ENCODE results near the gene RXRB.

RXRB gene

GRCh38 chr6:33166363-33166762 is 34.1 kb downstream of the RXRB start:
- Histone ChIP-seq H3K79me2 (ENCODE audit: control insufficient read depth, insufficient read depth, low read length) (no peaks in the 10 kb centered on the region), H3K36me3 (ENCODE audit: control insufficient read depth, insufficient read depth, low read length) (no peaks in the 10 kb centered on the region), H3K79me1 (ENCODE audit: low read length) (no peaks in the 10 kb centered on the region), H3K9ac (ENCODE audit: low read length) (no peak overlapping the region), H2BK15ac (replicated peaks; ENCODE audit: low read depth) (no peak overlapping the region), H4K8ac (ENCODE audit: low read depth, low read length) (no peak overlapping the region), H2AK5ac (ENCODE audit: low read length) (no peak overlapping the region), H3K27ac (ENCODE audit: low read depth, low read length) (no peak overlapping the region), H3K18ac (ENCODE audit: low read length) (no peak overlapping the region), H2BK5ac (ENCODE audit: low read length) (no peak overlapping the region), H3K56ac (ENCODE audit: low read length) (no peak overlapping the region), H3K4me3 (ENCODE audit: low read length) (no peak overlapping the region), H2BK120ac (ENCODE audit: low read depth, low read length) (no peak overlapping the region), H3K4ac (ENCODE audit: low read depth, low read length) (no peak overlapping the region), H3K27me3 (ENCODE audit: insufficient read depth, low read length, poor library complexity) (no peaks in the 10 kb centered on the region), H3K23ac (ENCODE audit: low read length) (no peak overlapping the region), H3K4me1 (ENCODE audit: control insufficient read depth, low read depth, low read length) (no peaks in the 10 kb centered on the region), H3K4me2 (ENCODE audit: low read length) (no peak overlapping the region), H4K5ac (ENCODE audit: low read length) (no peak overlapping the region)
- DNase-seq, result no peak
- no CpG with 5 or more reads among the region's 6 CpGs for WGBS (ENCODE audit: extremely low coverage, insufficient coverage, low lambda C conversion rate)

- H3K23ac ChIP-seq (ENCODE audit: low read length), result no peak overlapping the region
- H3K4me3 ChIP-seq (ENCODE audit: low read length), result no peak overlapping the region
- no peaks in the 10 kb centered on the region for H3K27me3 ChIP-seq (ENCODE audit: insufficient read depth, low read length, poor library complexity)
- no peak overlapping the region for H3K18ac ChIP-seq (ENCODE audit: low read length)
- H3K56ac ChIP-seq (ENCODE audit: low read length), result no peak overlapping the region
- no peaks in the 10 kb centered on the region for H3K79me1 ChIP-seq (ENCODE audit: low read length)
- no peak overlapping the region for H4K5ac ChIP-seq (ENCODE audit: low read length)
- no peaks in the 10 kb centered on the region for H3K4me1 ChIP-seq (ENCODE audit: control insufficient read depth, low read depth, low read length)
- H3K36me3 ChIP-seq (ENCODE audit: control insufficient read depth, insufficient read depth, low read length), result no peaks in the 10 kb centered on the region
- no peak overlapping the region for H2BK15ac ChIP-seq (replicated peaks; ENCODE audit: low read depth)
- no peak overlapping the region for H3K4ac ChIP-seq (ENCODE audit: low read depth, low read length)
- no CpG with 5 or more reads among the region's 17 CpGs for WGBS (ENCODE audit: extremely low coverage, insufficient coverage, low lambda C conversion rate)
- no peak overlapping the region for H3K9ac ChIP-seq (ENCODE audit: low read length)
- no peak overlapping the region for H2AK5ac ChIP-seq (ENCODE audit: low read length)
- no peak for DNase-seq
- H4K8ac ChIP-seq (ENCODE audit: low read depth, low read length), result no peak overlapping the region
- no peaks in the 10 kb centered on the region for H3K79me2 ChIP-seq (ENCODE audit: control insufficient read depth, insufficient read depth, low read length)
- no peak overlapping the region for H2BK5ac ChIP-seq (ENCODE audit: low read length)
- no peak overlapping the region for H3K4me2 ChIP-seq (ENCODE audit: low read length)
- no peak overlapping the region for H2BK120ac ChIP-seq (ENCODE audit: low read depth, low read length)
- no peak overlapping the region for H3K27ac ChIP-seq (ENCODE audit: low read depth, low read length)
Measured at GRCh38 chr6:33165581-33166258, 34.7 kb downstream of the RXRB start.

- Histone ChIP-seq H3K27ac (ENCODE audit: low read depth, low read length) (no peak overlapping the region), H4K8ac (ENCODE audit: low read depth, low read length) (no peak overlapping the region), H3K27me3 (ENCODE audit: insufficient read depth, low read length, poor library complexity) (no peaks in the 10 kb centered on the region), H3K79me2 (ENCODE audit: control insufficient read depth, insufficient read depth, low read length) (no peaks in the 10 kb centered on the region), H3K4me2 (ENCODE audit: low read length) (no peak overlapping the region), H3K23ac (ENCODE audit: low read length) (no peak overlapping the region), H2BK5ac (ENCODE audit: low read length) (no peak overlapping the region), H3K4me1 (ENCODE audit: control insufficient read depth, low read depth, low read length) (no peaks in the 10 kb centered on the region), H2AK5ac (ENCODE audit: low read length) (no peak overlapping the region), H3K9ac (ENCODE audit: low read length) (no peak overlapping the region), H3K56ac (ENCODE audit: low read length) (no peak overlapping the region), H3K79me1 (ENCODE audit: low read length) (no peaks in the 10 kb centered on the region), H2BK120ac (ENCODE audit: low read depth, low read length) (no peak overlapping the region), H3K18ac (ENCODE audit: low read length) (no peak overlapping the region), H4K5ac (ENCODE audit: low read length) (no peak overlapping the region), H2BK15ac (replicated peaks; ENCODE audit: low read depth) (no peak overlapping the region), H3K36me3 (ENCODE audit: control insufficient read depth, insufficient read depth, low read length) (no peaks in the 10 kb centered on the region), H3K4ac (ENCODE audit: low read depth, low read length) (no peak overlapping the region), H3K4me3 (ENCODE audit: low read length) (no peak overlapping the region)
- no peak for DNase-seq
- WGBS (ENCODE audit: extremely low coverage, insufficient coverage, low lambda C conversion rate), result no CpG with 5 or more reads among the region's 14 CpGs
Measured at GRCh38 chr6:33164665-33165373, 35.6 kb downstream of the RXRB start.

- Histone ChIP-seq H3K4me2 (ENCODE audit: low read length) (no peak overlapping the region), H3K56ac (ENCODE audit: low read length) (no peak overlapping the region), H3K9ac (ENCODE audit: low read length) (no peak overlapping the region), H2BK120ac (ENCODE audit: low read depth, low read length) (no peak overlapping the region), H3K4me1 (ENCODE audit: control insufficient read depth, low read depth, low read length) (no peaks in the 10 kb centered on the region), H3K27me3 (ENCODE audit: insufficient read depth, low read length, poor library complexity) (no peaks in the 10 kb centered on the region), H2AK5ac (ENCODE audit: low read length) (no peak overlapping the region), H3K4ac (ENCODE audit: low read depth, low read length) (no peak overlapping the region), H3K18ac (ENCODE audit: low read length) (no peak overlapping the region), H2BK5ac (ENCODE audit: low read length) (no peak overlapping the region), H3K27ac (ENCODE audit: low read depth, low read length) (no peak overlapping the region), H3K4me3 (ENCODE audit: low read length) (no peak overlapping the region), H2BK15ac (replicated peaks; ENCODE audit: low read depth) (no peak overlapping the region), H3K23ac (ENCODE audit: low read length) (no peak overlapping the region), H4K8ac (ENCODE audit: low read depth, low read length) (no peak overlapping the region), H3K79me1 (ENCODE audit: low read length) (no peaks in the 10 kb centered on the region), H3K79me2 (ENCODE audit: control insufficient read depth, insufficient read depth, low read length) (no peaks in the 10 kb centered on the region), H4K5ac (ENCODE audit: low read length) (no peak overlapping the region), H3K36me3 (ENCODE audit: control insufficient read depth, insufficient read depth, low read length) (no peaks in the 10 kb centered on the region)
- WGBS (ENCODE audit: extremely low coverage, insufficient coverage, low lambda C conversion rate), result no CpG with 5 or more reads among the region's 10 CpGs
- DNase-seq, result no peak
Measured at GRCh38 chr6:33164176-33164575, 36.3 kb downstream of the RXRB start.

GRCh38 chr6:33163540-33163939 is 36.9 kb downstream of the RXRB start:
- no peak overlapping the region for H3K9ac ChIP-seq (ENCODE audit: low read length)
- no peak overlapping the region for H4K5ac ChIP-seq (ENCODE audit: low read length)
- H3K4me1 ChIP-seq (ENCODE audit: control insufficient read depth, low read depth, low read length), result no peaks in the 10 kb centered on the region
- no peak overlapping the region for H4K8ac ChIP-seq (ENCODE audit: low read depth, low read length)
- no peak overlapping the region for H3K4ac ChIP-seq (ENCODE audit: low read depth, low read length)
- no peaks in the 10 kb centered on the region for H3K27me3 ChIP-seq (ENCODE audit: insufficient read depth, low read length, poor library complexity)
- no peak for DNase-seq
- no peak overlapping the region for H2BK5ac ChIP-seq (ENCODE audit: low read length)
- no peak overlapping the region for H3K23ac ChIP-seq (ENCODE audit: low read length)
- no peaks in the 10 kb centered on the region for H3K79me2 ChIP-seq (ENCODE audit: control insufficient read depth, insufficient read depth, low read length)
- no peak overlapping the region for H2AK5ac ChIP-seq (ENCODE audit: low read length)
- H3K4me3 ChIP-seq (ENCODE audit: low read length), result no peak overlapping the region
- H3K79me1 ChIP-seq (ENCODE audit: low read length), result no peaks in the 10 kb centered on the region
- H3K27ac ChIP-seq (ENCODE audit: low read depth, low read length), result no peak overlapping the region
- no peak overlapping the region for H3K4me2 ChIP-seq (ENCODE audit: low read length)
- no peak overlapping the region for H3K18ac ChIP-seq (ENCODE audit: low read length)
- no peak overlapping the region for H2BK15ac ChIP-seq (replicated peaks; ENCODE audit: low read depth)
- no peak overlapping the region for H3K56ac ChIP-seq (ENCODE audit: low read length)
- H2BK120ac ChIP-seq (ENCODE audit: low read depth, low read length), result no peak overlapping the region
- no peaks in the 10 kb centered on the region for H3K36me3 ChIP-seq (ENCODE audit: control insufficient read depth, insufficient read depth, low read length)
- no CpG with 5 or more reads among the region's 10 CpGs for WGBS (ENCODE audit: extremely low coverage, insufficient coverage, low lambda C conversion rate)

All from mesendoderm (in vitro differentiated cells).